ENCODE results near the gene PGA4.

GRCh38 chr11:61265357-61265756, 43.2 kb downstream of the PGA4 start:
- TF ChIP-seq POLR2AphosphoS5 (IDR thresholded peaks at IDR 0.05; ENCODE audit: low read depth) (no peak), CTCF (conservative IDR thresholded peaks at IDR 0.05; ENCODE audit: low read depth in 2 of 2) (no peak), EZH2phosphoT487 (IDR thresholded peaks at IDR 0.05; ENCODE audit: unreplicated experiment) (no peak), EZH2 (IDR thresholded peaks at IDR 0.05; ENCODE audit: low read depth, unreplicated experiment) (no peak), ZNF331 (CRISPR knock-in tag; IDR thresholded peaks at IDR 0.05; ENCODE audit: low read depth) (no peak), STAT1 (IDR thresholded peaks at IDR 0.05; ENCODE audit: unreplicated experiment) (no peak), CREB1 (CRISPR knock-in tag; IDR thresholded peaks at IDR 0.05; ENCODE audit: low read depth) (no peak)

Data from GM23338 (cell line).